Natural killer cell (primary cell): Measurements from ENCODE around the gene EMILIN1. TPM values are rescaled to one million over a fixed set of nuclear protein-coding genes. Genes with fewer than 3 reads are reported as not detected.

Experiments
- ATAC-seq, 3 donors: fragments of 150-1000 bp in 2 of 3; fragments of 200-7000 bp in 1 of 3; cut with Tn5 transposase; 1 replicate in 1 of 3; 2 replicates in 2 of 3; pipeline ENCODE4 v1.10.0; 2021; ENCODE audit warnings: mild to moderate bottlenecking in 2 of 3, moderate library complexity in 2 of 3
- DNase-seq, 2 donors: peaks; one replicate each; pipeline versions ENCODE4 v3.0.0 to v3.0.0-alpha.2; 2013 to 2021; ENCODE audit warnings: mixed read lengths in 1 of 2
- H3K27ac ChIP-seq: one replicate; pipeline ENCODE4 v1.5.1; 2013; ENCODE audit warnings: mild to moderate bottlenecking, low read length
- H3K27me3 ChIP-seq: one replicate; pipeline ENCODE4 v1.6.1; 2013; ENCODE audit warnings: low read length; ENCODE audit not compliant: control insufficient read depth, insufficient read depth
- H3K36me3 ChIP-seq: one replicate; pipeline ENCODE4 v1.6.1; 2013; ENCODE audit warnings: low read length; ENCODE audit not compliant: control insufficient read depth, insufficient read depth
- H3K4me1 ChIP-seq: one replicate; pipeline ENCODE4 v1.6.1; 2013; ENCODE audit warnings: low read length; ENCODE audit not compliant: control insufficient read depth, insufficient read depth
- H3K4me3 ChIP-seq: one replicate; pipeline ENCODE4 v1.5.1; 2013; ENCODE audit warnings: low read length
- H3K9me3 ChIP-seq: one replicate; pipeline ENCODE4 v1.6.1; 2013; ENCODE audit warnings: low read length; ENCODE audit not compliant: control insufficient read depth, insufficient read depth
- H3K27ac Mint-ChIP-seq, 2 donors: one replicate each; pipeline ENCODE4 v1.8.0; 2022; ENCODE audit warnings: mild to moderate bottlenecking in 2 of 2, mixed read lengths in 2 of 2, moderate library complexity in 1 of 2
- H3K27me3 Mint-ChIP-seq, 2 donors: one replicate each; pipeline ENCODE4 v1.8.0; 2022; ENCODE audit warnings: low read depth in 2 of 2, mixed read lengths in 2 of 2
- H3K36me3 Mint-ChIP-seq: one replicate; pipeline ENCODE4 v1.8.0; 2022; ENCODE audit warnings: mixed read lengths
- H3K4me1 Mint-ChIP-seq, 2 donors: one replicate each; pipeline ENCODE4 v1.8.0; 2022; ENCODE audit warnings: mixed read lengths in 2 of 2
- H3K4me3 Mint-ChIP-seq: one replicate; pipeline ENCODE4 v1.8.0; 2022; ENCODE audit warnings: mild to moderate bottlenecking, moderate library complexity, mixed read lengths
- H3K9me3 Mint-ChIP-seq, 2 donors: one replicate each; pipeline ENCODE4 v1.8.0; 2022; ENCODE audit warnings: mixed read lengths in 2 of 2
- WGBS: methylation state at CpG from one replicate; pipeline ENCODE4 v1.1.7; 2013; ENCODE audit warnings: missing lambda C conversion rate; ENCODE audit not compliant: insufficient coverage; 5-methylcytosine and 5-hydroxymethylcytosine counted together
- intact Hi-C: fragments of 100-400 bp; cut with micrococcal nuclease; formaldehyde crosslinking; loops from one replicate; pipeline ENCODE4 v1.14.2; 2022
- total RNA-seq, 4 donors: library from RNA; stranded (reverse); fragments of 120-200 nt in 1 of 4; gene quantifications; one replicate each; pipeline versions ENCODE4 v1.2.3 to v1.2.4, GENCODE V29; 2013 to 2022
- TF ChIP-seq, protein P1 (sequence below): fragments of 200-600 bp; IDR thresholded peaks from one replicate; pipeline ENCODE4 v1.8.0; 2022; ENCODE audit warnings: antibody characterized with exemption

Gene EMILIN1
- total RNA-seq, 3 donors from 2014 or later (not counting 1 experiment from before 2014, with no cell fraction given), result 0.31 to 0.78 (median 0.41) TPM

- H3K27me3 ChIP-seq, result no peaks in the 10 kb centered on the region
- H3K4me3 Mint-ChIP-seq, result peak overlapping the region; percentile 99
- peaks cover 6 to 12% of the 10 kb centered on the region in 2 donors for H3K27me3 Mint-ChIP-seq
- H3K36me3 Mint-ChIP-seq, result peaks cover 11% of the 10 kb centered on the region
- intact Hi-C loops, result loop anchor here (2.0 to 5.0 kb wide), 2 partner anchors 18 to 82 kb away; partner anchors contain the start of genes PREB and TMEM214
- H3K27ac Mint-ChIP-seq, result peak overlapping the region; percentile 99 to 100
- WGBS, result under 1% methylated on average over 45 of the region's 48 CpGs
- peaks cover 29 to 37% of the 10 kb centered on the region in 2 donors for H3K4me1 Mint-ChIP-seq
- H3K9me3 ChIP-seq, result no peaks in the 10 kb centered on the region
- H3K27ac ChIP-seq, result peak overlapping the region; percentile 82
- H3K4me3 ChIP-seq, result peak overlapping the region; percentile 66
- H3K9me3 Mint-ChIP-seq, result peaks cover 0 to 2% of the 10 kb centered on the region in 2 donors
- H3K4me1 ChIP-seq, result peaks cover 16% of the 10 kb centered on the region
- peaks cover 9% of the 10 kb centered on the region for H3K36me3 ChIP-seq
- ATAC-seq (peak; percentile 59 to 80 (median 60)), DNase-seq (peak; percentile 94 to 98)
- TF ChIP-seq, protein P1, sequence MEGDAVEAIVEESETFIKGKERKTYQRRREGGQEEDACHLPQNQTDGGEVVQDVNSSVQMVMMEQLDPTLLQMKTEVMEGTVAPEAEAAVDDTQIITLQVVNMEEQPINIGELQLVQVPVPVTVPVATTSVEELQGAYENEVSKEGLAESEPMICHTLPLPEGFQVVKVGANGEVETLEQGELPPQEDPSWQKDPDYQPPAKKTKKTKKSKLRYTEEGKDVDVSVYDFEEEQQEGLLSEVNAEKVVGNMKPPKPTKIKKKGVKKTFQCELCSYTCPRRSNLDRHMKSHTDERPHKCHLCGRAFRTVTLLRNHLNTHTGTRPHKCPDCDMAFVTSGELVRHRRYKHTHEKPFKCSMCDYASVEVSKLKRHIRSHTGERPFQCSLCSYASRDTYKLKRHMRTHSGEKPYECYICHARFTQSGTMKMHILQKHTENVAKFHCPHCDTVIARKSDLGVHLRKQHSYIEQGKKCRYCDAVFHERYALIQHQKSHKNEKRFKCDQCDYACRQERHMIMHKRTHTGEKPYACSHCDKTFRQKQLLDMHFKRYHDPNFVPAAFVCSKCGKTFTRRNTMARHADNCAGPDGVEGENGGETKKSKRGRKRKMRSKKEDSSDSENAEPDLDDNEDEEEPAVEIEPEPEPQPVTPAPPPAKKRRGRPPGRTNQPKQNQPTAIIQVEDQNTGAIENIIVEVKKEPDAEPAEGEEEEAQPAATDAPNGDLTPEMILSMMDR, result no peak
These were observed 28.0 kb upstream of the EMILIN1 start for GRCh38 chr2:27050281-27050995.

DNA sequence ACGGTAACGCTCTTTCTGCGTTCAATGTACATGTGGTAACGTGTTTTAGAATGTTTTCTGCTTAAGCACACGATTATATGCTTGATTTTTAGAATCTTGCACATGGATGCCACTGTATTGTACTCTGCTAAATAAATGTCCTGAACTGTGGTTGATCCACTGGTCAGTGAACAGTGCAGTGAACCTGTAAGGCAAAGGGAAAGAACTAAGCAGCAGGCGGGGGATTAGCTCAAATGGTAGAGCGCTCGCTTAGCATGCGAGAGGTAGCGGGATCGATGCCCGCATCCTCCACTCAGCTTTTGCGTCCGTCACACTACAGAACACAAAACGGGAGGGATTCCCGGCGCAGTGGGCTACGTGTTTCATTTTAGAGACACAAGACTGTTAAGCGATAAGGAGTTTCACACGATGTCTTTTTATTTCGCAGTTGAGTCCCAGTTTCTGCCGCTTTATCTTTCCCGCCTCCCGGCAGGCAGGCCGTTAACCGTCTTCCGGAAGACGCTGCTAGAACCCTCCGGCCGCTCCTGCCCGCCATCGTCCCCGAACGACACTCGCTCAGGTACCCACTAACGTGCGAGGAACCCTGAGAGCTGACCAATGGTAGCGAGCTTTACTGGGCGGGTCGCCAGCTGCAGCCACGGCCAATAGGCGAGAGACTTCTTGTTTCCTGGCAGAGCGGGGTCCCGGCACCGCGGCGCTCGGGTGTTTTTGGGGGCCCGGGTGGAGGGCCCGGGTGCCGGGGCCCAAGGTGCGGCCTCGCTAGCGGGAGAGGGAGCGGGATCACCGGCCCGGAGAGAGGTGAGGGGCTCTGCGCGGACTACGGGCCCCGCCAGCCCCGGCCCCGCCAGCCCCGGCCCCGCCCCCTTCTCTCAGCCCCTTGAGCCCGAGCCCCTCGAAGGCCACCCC is 27.2 kb upstream of the EMILIN1 start, which contains the start of gene AGBL5:
TSS of gene AGBL5 (plus strand) at position 673 of the 906 bp plus-strand sequence. CDS start 1,291 bp downstream, outside the sequence.
- H3K9me3 Mint-ChIP-seq, result peaks cover 0 to 2% of the 10 kb centered on the region in 2 donors

DNA sequence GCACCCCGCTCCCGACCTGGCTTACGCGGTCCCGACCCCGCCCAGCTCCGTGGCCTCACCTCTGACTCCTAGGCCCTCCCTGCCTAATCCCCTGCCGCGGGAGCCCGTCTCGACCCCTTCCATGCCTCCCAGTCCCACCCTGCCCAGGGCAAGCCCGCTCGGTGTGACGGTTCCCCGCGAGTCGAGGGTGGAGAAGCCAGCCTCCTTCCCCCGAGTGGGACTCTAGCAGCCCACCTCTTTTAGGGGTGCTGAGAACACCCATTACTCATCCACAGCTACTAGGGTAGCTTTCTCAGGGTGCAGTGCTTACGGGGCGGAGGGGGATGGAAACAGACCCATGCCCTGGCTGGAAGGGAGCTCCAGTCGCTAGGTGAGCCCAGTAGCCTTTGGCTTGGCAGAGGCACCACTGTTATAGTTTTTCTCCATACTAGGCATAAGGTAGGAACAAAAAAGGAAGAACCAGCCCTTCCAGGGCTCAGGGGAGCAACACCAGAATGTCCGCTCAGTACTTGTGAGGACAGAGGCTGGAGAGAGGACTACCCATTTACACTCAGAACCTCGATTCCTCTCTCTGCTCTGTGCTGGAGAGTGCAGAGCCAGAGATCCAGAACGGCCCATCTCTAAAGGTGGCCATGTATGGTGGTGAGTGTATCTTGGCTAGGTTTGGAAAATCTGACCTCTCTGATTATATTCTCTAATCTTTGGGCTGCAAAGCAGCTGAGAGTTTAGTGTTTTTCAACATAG is 26.3 kb upstream of the EMILIN1 start:
- Histone ChIP-seq H3K27me3 (no peaks in the 10 kb centered on the region), H3K9me3 (no peaks in the 10 kb centered on the region), H3K4me3 (peak overlapping the region; percentile 66), H3K27ac (peak overlapping the region; percentile 82), H3K4me1 (peaks cover 16% of the 10 kb centered on the region), H3K36me3 (peaks cover 21% of the 10 kb centered on the region)
- Mint-ChIP-seq H3K27me3 (peaks cover 6 to 12% of the 10 kb centered on the region in 2 donors), H3K4me1 (peaks cover 29 to 39% of the 10 kb centered on the region in 2 donors), H3K36me3 (peaks cover 11% of the 10 kb centered on the region), H3K27ac (peak overlapping the region; percentile 81 to 99), H3K9me3 (peaks cover 0 to 2% of the 10 kb centered on the region in 2 donors), H3K4me3 (peak overlapping the region; percentile 86)
- ATAC-seq (no peak), DNase-seq (peak in 1 of 2 donors; percentile 23)
- 8% methylated on average over 23 of the region's 24 CpGs for WGBS
- TF ChIP-seq, protein P1, result no peak
- intact Hi-C loops, result loop anchor here (1.0 to 5.0 kb wide), 4 partner anchors 19 to 80 kb away; partner anchors contain the start of genes KHK, OST4, PREB and TMEM214

More for the DNA sequence above, 27.2 kb upstream of the EMILIN1 start, which contains the start of gene AGBL5:
- TF ChIP-seq, protein P1, result no peak
- no peaks in the 10 kb centered on the region for H3K27me3 ChIP-seq
- no peaks in the 10 kb centered on the region for H3K9me3 ChIP-seq
- H3K27ac Mint-ChIP-seq, result peak within 1 kb of the TSS; percentile 99 to 100
- peak; percentile 79 to 91 (median 83) for ATAC-seq
- peak; percentile 95 to 98 for DNase-seq
- under 1% methylated on average over 66 of the region's 67 CpGs for WGBS
- peaks cover 11% of the 10 kb centered on the region for H3K36me3 Mint-ChIP-seq
- peak within 1 kb of the TSS; percentile 99 for H3K4me3 Mint-ChIP-seq
- peak within 1 kb of the TSS; percentile 82 for H3K27ac ChIP-seq
- peak within 1 kb of the TSS; percentile 66 for H3K4me3 ChIP-seq
- peaks cover 6 to 12% of the 10 kb centered on the region in 2 donors for H3K27me3 Mint-ChIP-seq
- peaks cover 17% of the 10 kb centered on the region for H3K36me3 ChIP-seq
- intact Hi-C loops, result loop anchor here (1.0 to 5.0 kb wide), 4 partner anchors 18 to 81 kb away; partner anchors contain the start of genes KHK, OST4, PREB and TMEM214
- H3K4me1 Mint-ChIP-seq, result peaks cover 29 to 39% of the 10 kb centered on the region in 2 donors
- H3K4me1 ChIP-seq, result peaks cover 16% of the 10 kb centered on the region
